ENCODE measurements around the gene CSMD2.

The CSMD2 gene

DNA sequence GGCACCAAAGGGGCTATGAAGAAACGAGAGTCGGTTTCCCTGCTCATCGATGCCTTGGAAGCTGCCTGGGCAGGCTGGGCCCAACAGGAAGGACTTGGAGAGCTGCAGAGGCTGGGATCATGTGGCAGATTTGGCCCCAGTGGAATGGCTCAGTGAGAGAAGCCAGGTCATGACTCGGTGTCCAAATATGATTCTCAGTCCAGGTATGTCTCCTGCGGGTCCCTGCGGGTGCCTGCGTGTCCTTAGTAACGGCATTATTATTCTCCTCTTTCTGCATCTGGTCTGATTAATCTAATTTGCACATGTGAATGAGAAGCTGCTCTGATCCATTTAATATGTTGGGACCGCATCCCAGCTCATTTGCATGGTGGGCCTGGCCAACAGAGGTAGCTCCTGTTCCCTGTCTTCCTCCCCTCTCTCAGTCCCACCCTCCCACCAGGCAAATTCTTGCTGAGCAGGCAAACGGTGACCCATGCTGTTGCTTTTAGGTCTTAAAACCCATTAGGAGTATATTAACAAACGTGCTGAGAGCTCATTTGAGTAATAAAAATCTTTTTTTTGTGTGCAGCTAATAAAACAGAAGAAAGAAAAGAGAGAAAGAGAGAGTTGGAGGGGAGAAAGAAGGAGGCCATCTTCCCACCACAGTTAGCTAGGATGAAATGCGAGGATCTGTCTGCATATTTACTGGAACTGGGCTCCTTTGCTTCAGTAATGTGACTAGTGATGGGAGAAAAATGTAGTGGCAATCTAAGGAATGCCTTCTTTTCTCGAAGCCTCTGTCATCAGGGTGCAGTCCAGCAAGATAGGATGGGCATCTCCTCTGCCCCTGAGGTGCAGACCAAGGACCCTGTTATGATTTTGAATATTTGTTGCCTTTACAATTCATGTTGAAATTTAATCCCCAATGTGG is 167.6 kb downstream of the CSMD2 start:
- no peaks in the 10 kb centered on the region for H3K27me3 ChIP-seq (ENCODE audit: control insufficient read depth, insufficient read depth, low read length)
- H3K9ac ChIP-seq (ENCODE audit: low read depth, low read length) = no peak overlapping the region
- no peaks in the 10 kb centered on the region for H3K4me1 ChIP-seq (ENCODE audit: control insufficient read depth, insufficient read depth, low read length)
- H3K36me3 ChIP-seq (ENCODE audit: control insufficient read depth, insufficient read depth, low read length) = no peaks in the 10 kb centered on the region
- H3K9me3 ChIP-seq (ENCODE audit: control insufficient read depth, insufficient read depth, low read length) = no peaks in the 10 kb centered on the region
- no peak overlapping the region for H3K4me3 ChIP-seq (ENCODE audit: low read depth, low read length)
- H3K27ac ChIP-seq (ENCODE audit: low read depth, low read length) = no peak overlapping the region

DNA sequence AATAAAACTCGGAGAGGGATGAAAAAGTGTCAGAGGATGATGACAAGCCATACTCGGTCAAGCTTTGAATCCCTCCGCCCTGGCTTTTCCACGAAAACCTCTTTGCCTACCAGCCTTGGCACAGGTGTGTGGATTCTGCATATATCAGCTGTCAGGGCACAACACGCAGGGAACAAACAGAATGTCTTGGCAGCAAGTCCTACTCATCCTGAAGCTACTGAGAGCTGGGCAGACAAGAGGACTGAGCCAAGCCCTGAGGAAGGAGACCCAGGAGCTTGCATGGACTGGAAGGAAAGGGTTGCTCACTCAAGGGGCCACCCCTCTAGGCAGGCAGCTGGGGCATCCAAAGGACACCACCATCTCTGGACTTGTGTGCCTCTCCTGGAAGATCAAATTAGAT is 168.7 kb downstream of the CSMD2 start:
- H3K9ac ChIP-seq (ENCODE audit: low read depth, low read length) = no peak overlapping the region
- no peak overlapping the region for H3K4me3 ChIP-seq (ENCODE audit: low read depth, low read length)
- H3K27me3 ChIP-seq (ENCODE audit: control insufficient read depth, insufficient read depth, low read length) = no peaks in the 10 kb centered on the region
- H3K9me3 ChIP-seq (ENCODE audit: control insufficient read depth, insufficient read depth, low read length) = no peaks in the 10 kb centered on the region
- no peak overlapping the region for H3K27ac ChIP-seq (ENCODE audit: low read depth, low read length)
- H3K4me1 ChIP-seq (ENCODE audit: control insufficient read depth, insufficient read depth, low read length) = no peaks in the 10 kb centered on the region
- no peaks in the 10 kb centered on the region for H3K36me3 ChIP-seq (ENCODE audit: control insufficient read depth, insufficient read depth, low read length)

DNA sequence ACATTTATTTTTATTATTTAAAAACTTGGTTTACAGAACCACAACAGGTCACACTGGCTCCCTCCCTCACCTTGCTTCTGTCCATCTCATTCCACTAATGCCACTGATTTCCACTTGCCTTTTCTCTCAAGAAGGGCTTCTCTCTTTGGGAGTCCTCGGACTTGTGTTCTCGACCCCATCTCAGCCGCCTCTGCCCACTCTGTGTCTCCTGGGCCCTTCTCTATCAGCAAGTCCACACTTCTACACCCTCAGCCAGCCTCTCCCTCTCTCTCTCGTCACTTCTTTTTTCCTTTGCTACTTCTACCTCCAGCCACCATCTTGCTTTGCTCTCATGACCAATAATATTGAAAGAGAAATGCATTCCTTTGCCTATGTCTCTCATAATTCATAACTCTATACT is 171.7 kb downstream of the CSMD2 start:
- Histone ChIP-seq H3K36me3 (ENCODE audit: control insufficient read depth, insufficient read depth, low read length) (no peaks in the 10 kb centered on the region), H3K4me3 (ENCODE audit: low read depth, low read length) (no peak overlapping the region), H3K9ac (ENCODE audit: low read depth, low read length) (no peak overlapping the region), H3K9me3 (ENCODE audit: control insufficient read depth, insufficient read depth, low read length) (no peaks in the 10 kb centered on the region), H3K27ac (ENCODE audit: low read depth, low read length) (no peak overlapping the region), H3K27me3 (ENCODE audit: control insufficient read depth, insufficient read depth, low read length) (no peaks in the 10 kb centered on the region), H3K4me1 (ENCODE audit: control insufficient read depth, insufficient read depth, low read length) (no peaks in the 10 kb centered on the region)

DNA sequence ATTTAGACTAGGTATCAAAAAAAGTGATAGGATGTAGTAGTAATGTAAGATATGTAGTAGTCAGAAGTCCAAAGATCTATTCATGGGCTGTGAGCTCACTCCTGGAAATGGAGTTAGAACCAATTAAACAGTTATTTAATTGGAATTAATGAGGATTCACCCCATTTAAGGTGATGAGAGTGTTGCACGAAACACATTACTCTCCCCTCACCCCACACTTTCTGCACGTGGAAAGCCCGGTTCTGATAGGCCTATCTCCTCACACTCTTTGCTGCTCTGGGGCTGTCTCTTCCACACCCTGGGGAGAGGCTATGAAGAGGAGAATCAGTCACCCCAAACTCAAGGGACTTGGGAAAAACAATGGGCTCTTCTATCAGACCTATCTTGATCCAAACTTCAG is 174.7 kb downstream of the CSMD2 start:
- H3K27me3 ChIP-seq (ENCODE audit: control insufficient read depth, insufficient read depth, low read length) = no peaks in the 10 kb centered on the region
- H3K36me3 ChIP-seq (ENCODE audit: control insufficient read depth, insufficient read depth, low read length) = no peaks in the 10 kb centered on the region
- H3K4me3 ChIP-seq (ENCODE audit: low read depth, low read length) = no peak overlapping the region
- no peaks in the 10 kb centered on the region for H3K9me3 ChIP-seq (ENCODE audit: control insufficient read depth, insufficient read depth, low read length)
- no peak overlapping the region for H3K27ac ChIP-seq (ENCODE audit: low read depth, low read length)
- H3K4me1 ChIP-seq (ENCODE audit: control insufficient read depth, insufficient read depth, low read length) = no peaks in the 10 kb centered on the region
- no peak overlapping the region for H3K9ac ChIP-seq (ENCODE audit: low read depth, low read length)

DNA sequence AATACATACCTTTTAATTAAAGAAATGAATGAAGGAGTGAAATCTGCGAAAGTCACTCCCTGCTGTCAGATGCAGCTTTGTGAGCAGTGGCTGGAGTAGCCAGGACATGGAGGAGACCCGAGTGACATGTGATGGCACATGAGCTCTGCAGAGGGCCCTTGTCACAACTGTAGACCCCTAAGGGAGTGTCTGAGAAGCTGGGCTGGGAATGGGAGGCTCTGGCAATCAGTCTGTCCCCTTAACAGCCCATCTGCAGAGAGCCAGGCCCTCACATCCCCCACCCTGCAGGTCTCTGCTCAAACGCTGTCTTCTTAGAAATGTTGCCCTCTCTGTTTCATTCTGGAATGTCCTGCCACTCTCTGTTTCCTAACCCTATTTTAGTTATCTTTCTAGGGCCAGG is 176.9 kb downstream of the CSMD2 start:
- H3K9ac ChIP-seq (ENCODE audit: low read depth, low read length) = no peak overlapping the region
- no peak overlapping the region for H3K27ac ChIP-seq (ENCODE audit: low read depth, low read length)
- H3K4me3 ChIP-seq (ENCODE audit: low read depth, low read length) = no peak overlapping the region
- H3K36me3 ChIP-seq (ENCODE audit: control insufficient read depth, insufficient read depth, low read length) = no peaks in the 10 kb centered on the region
- H3K27me3 ChIP-seq (ENCODE audit: control insufficient read depth, insufficient read depth, low read length) = no peaks in the 10 kb centered on the region
- H3K9me3 ChIP-seq (ENCODE audit: control insufficient read depth, insufficient read depth, low read length) = no peaks in the 10 kb centered on the region
- no peaks in the 10 kb centered on the region for H3K4me1 ChIP-seq (ENCODE audit: control insufficient read depth, insufficient read depth, low read length)

DNA sequence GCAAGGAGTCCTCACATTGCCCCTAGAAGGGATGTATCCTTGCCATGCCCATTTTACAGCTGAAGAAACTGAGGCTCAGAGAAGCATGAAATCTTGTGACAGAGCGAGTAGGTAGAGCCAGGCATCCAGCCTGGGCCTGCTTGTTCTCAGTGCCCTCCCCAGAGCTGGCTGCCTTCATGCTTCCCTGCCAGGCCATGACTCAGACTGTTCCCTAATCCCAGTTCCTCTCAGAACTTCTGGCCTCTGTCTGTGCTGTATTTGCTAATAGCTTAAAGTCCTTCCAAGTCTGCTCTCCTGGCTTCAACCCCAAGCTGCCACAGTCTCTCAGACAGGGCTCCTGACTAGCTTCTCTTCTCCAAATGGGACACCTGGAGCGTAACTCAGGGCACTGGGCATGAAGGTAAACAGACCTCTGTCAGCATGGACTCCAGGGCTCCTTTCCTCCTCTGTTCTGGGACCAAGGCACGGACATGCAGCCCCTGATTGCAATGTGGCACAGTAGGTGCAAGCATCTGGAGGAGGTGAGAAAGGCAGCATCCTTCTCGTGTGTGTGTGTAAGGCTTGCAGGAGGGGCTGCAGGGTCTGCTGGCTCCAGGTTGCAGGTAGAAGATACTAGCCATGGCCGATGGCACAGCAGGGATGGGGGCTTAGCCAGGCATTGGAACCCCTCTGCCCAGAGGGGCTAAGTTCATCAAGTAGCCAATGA is 178.5 kb downstream of the CSMD2 start:
- H3K27ac ChIP-seq (ENCODE audit: low read depth, low read length) = no peak overlapping the region
- H3K27me3 ChIP-seq (ENCODE audit: control insufficient read depth, insufficient read depth, low read length) = no peaks in the 10 kb centered on the region
- H3K9me3 ChIP-seq (ENCODE audit: control insufficient read depth, insufficient read depth, low read length) = no peaks in the 10 kb centered on the region
- no peaks in the 10 kb centered on the region for H3K4me1 ChIP-seq (ENCODE audit: control insufficient read depth, insufficient read depth, low read length)
- no peak overlapping the region for H3K4me3 ChIP-seq (ENCODE audit: low read depth, low read length)
- H3K36me3 ChIP-seq (ENCODE audit: control insufficient read depth, insufficient read depth, low read length) = no peaks in the 10 kb centered on the region
- H3K9ac ChIP-seq (ENCODE audit: low read depth, low read length) = no peak overlapping the region

DNA sequence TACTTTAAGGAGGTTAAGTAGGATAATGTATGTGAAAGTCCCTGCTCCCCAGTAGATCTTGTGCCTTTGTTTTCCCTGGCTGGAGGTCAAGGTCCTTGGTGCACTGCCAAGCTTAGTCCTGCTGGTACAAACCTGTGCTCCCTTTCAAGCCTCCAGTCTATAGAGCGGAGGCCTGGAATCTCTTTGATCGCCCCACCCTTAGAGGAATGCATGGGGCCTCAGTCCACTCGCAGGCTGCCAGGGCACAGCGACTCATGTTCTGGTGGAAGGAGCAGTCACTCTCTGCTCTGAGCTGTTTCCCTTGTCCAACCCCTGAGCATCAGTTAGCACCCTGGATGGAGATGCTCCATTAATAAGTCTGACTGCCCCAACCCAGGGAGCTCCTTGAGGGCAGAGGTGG is 179.4 kb downstream of the CSMD2 start:
- Histone ChIP-seq H3K4me1 (ENCODE audit: control insufficient read depth, insufficient read depth, low read length) (no peaks in the 10 kb centered on the region), H3K36me3 (ENCODE audit: control insufficient read depth, insufficient read depth, low read length) (no peaks in the 10 kb centered on the region), H3K27ac (ENCODE audit: low read depth, low read length) (no peak overlapping the region), H3K27me3 (ENCODE audit: control insufficient read depth, insufficient read depth, low read length) (no peaks in the 10 kb centered on the region), H3K9me3 (ENCODE audit: control insufficient read depth, insufficient read depth, low read length) (no peaks in the 10 kb centered on the region), H3K9ac (ENCODE audit: low read depth, low read length) (no peak overlapping the region), H3K4me3 (ENCODE audit: low read depth, low read length) (no peak overlapping the region)

DNA sequence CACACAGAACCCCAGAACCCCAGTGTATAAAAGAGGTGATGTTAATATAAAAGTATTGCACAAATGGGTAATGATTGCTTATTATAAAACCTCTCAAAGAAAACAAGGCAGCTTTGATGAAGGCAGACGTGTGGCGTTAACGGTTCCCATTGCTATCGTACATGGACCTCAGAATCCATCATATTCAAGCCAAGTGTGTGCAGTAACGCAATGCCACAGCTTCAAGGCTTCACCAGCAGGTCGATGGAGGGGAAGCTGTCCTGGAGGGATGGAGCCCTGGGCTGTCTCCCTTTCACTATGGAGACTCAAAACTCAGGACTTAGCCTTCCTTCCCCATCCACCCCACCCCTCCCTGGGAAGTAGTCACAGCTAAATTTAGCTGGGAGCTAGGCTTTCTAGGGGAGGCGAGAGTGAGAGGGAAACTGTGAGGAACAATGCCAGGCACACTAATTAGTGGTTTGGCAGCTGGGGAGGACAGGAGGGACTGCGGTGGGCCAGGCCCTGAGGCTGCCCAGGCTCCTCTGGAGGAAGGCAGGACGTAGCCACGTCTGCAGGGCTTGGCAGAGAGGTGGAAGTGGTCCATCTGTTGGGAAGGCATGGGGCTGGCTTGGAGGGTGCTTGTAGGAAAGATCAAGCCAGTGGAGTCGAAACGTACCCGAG is 180.0 kb downstream of the CSMD2 start:
- Histone ChIP-seq H3K27ac (ENCODE audit: low read depth, low read length) (no peak overlapping the region), H3K4me3 (ENCODE audit: low read depth, low read length) (no peak overlapping the region), H3K27me3 (ENCODE audit: control insufficient read depth, insufficient read depth, low read length) (no peaks in the 10 kb centered on the region), H3K9ac (ENCODE audit: low read depth, low read length) (no peak overlapping the region), H3K9me3 (ENCODE audit: control insufficient read depth, insufficient read depth, low read length) (no peaks in the 10 kb centered on the region), H3K36me3 (ENCODE audit: control insufficient read depth, insufficient read depth, low read length) (no peaks in the 10 kb centered on the region), H3K4me1 (ENCODE audit: control insufficient read depth, insufficient read depth, low read length) (no peaks in the 10 kb centered on the region)

DNA sequence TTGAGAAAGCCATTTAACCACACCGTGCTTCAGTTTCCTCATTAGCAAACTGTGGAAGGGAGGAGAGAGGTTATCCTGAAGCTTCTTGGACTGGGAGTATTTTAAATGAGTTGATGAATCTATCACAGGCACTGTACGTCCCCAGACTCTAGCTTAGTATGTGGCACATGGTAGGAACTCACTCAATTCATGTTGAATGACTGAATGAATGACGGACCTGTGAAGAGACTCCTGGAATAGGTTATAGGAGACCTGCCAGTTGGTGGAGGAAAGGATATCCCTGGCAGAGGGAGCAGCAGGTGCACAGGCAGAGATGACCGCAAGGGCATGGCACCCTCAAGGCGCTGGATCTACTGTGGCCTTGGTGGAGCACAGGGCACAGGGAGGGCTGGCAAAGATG is 182.6 kb downstream of the CSMD2 start:
- Histone ChIP-seq H3K27me3 (ENCODE audit: control insufficient read depth, insufficient read depth, low read length) (no peaks in the 10 kb centered on the region), H3K36me3 (ENCODE audit: control insufficient read depth, insufficient read depth, low read length) (no peaks in the 10 kb centered on the region), H3K9me3 (ENCODE audit: control insufficient read depth, insufficient read depth, low read length) (no peaks in the 10 kb centered on the region), H3K9ac (ENCODE audit: low read depth, low read length) (no peak overlapping the region), H3K4me1 (ENCODE audit: control insufficient read depth, insufficient read depth, low read length) (no peaks in the 10 kb centered on the region), H3K4me3 (ENCODE audit: low read depth, low read length) (no peak overlapping the region), H3K27ac (ENCODE audit: low read depth, low read length) (no peak overlapping the region)

DNA sequence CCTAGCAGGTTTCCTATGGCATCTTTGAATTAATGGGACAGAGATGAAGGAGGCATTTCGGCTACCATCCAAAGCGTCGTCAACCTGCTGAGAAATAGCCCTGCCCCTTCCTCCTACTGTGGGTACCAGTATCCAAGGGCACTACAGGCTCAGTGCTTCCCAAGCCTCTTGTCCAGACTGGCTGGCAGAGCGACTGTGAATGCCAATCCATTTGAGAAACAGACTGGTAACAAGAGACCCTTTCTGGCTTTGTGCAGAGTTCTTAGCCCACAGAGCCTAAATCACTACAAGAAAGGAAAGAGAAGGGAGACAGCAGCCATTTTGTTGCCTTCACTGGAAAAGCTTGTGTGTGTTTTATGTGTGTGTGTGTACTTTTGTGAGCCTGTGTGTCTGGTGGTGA is 185.7 kb downstream of the CSMD2 start:
- Histone ChIP-seq H3K27ac (ENCODE audit: low read depth, low read length) (no peak overlapping the region), H3K27me3 (ENCODE audit: control insufficient read depth, insufficient read depth, low read length) (no peaks in the 10 kb centered on the region)

DNA sequence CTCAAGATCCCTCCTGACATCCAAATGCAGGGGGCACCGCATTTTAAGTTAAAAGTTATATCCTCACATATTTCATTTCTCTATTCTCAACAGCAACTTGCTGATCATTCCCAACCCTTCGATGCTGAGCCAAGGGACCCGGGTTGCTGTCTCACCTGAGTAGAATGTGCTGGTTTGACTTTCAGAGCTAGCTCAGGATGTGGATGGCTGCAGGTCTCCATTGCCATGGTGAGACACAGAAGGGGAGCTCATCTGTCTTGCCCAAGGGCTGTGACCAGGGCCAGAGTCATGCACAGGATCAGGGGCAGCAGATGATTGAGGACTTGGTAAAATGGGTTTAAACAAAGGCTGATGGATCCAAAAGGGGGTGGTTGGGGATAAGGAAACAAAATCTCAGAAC is 189.1 kb downstream of the CSMD2 start:
- Histone ChIP-seq H3K4me1 (ENCODE audit: control insufficient read depth, insufficient read depth, low read length) (no peaks in the 10 kb centered on the region), H3K4me3 (ENCODE audit: low read depth, low read length) (no peak overlapping the region), H3K27me3 (ENCODE audit: control insufficient read depth, insufficient read depth, low read length) (no peaks in the 10 kb centered on the region), H3K36me3 (ENCODE audit: control insufficient read depth, insufficient read depth, low read length) (no peaks in the 10 kb centered on the region), H3K9me3 (ENCODE audit: control insufficient read depth, insufficient read depth, low read length) (no peaks in the 10 kb centered on the region), H3K9ac (ENCODE audit: low read depth, low read length) (no peak overlapping the region), H3K27ac (ENCODE audit: low read depth, low read length) (no peak overlapping the region)

More for the DNA sequence above, 185.7 kb downstream of the CSMD2 start:
- no peak overlapping the region for H3K9ac ChIP-seq (ENCODE audit: low read depth, low read length)
- H3K4me3 ChIP-seq (ENCODE audit: low read depth, low read length) = no peak overlapping the region
- no peaks in the 10 kb centered on the region for H3K4me1 ChIP-seq (ENCODE audit: control insufficient read depth, insufficient read depth, low read length)
- H3K36me3 ChIP-seq (ENCODE audit: control insufficient read depth, insufficient read depth, low read length) = no peaks in the 10 kb centered on the region
- H3K9me3 ChIP-seq (ENCODE audit: control insufficient read depth, insufficient read depth, low read length) = no peaks in the 10 kb centered on the region

All from HUES48 (cell line).